SK-N-SH (cell line): ENCODE measurements around the gene CNPY2. TPM values are rescaled to one million over a fixed set of nuclear protein-coding genes. Genes with fewer than 3 reads are reported as not detected.

Experiments
- CTCF ChIA-PET: fragments of 300-600, 350-600 bp; formaldehyde crosslinking; extraction: SDS; loops from one replicate; lab custom pipeline; 2021; lab: Yijun Ruan, JAX
- POLR2A ChIA-PET: fragments of 350-600 bp; sonication (Branson Sonifier 250); formaldehyde crosslinking; extraction: SDS; loops from one replicate; lab custom pipeline; 2020; ENCODE audit warnings: antibody characterized with exemption, inconsistent platforms; lab: Yijun Ruan, JAX
- DNase-seq: peaks from one replicate; pipeline ENCODE4 v3.0.0; 2012
- H2AFZ ChIP-seq: fragments of 200-600 bp; sonication (generic); 2 replicates; pipeline ENCODE4 v1.8.1; 2016; ENCODE audit warnings: antibody characterized with exemption, mild to moderate bottlenecking, low read depth
- H3F3A ChIP-seq: fragments of 200-600 bp; sonication (generic); replicated peaks from 2 replicates; pipeline ENCODE3; 2016; ENCODE audit warnings: antibody characterized with exemption, mild to moderate bottlenecking; ENCODE audit not compliant: insufficient read depth
- H3K27ac ChIP-seq, 2 experiments: fragments of 200-500 bp in 1 of 2; fragments of 200-600 bp in 1 of 2; sonication (Bioruptor generic) in 1 of 2; sonication (generic), shearing (Covaris generic) in 1 of 2; 2 replicates each; pipeline versions ENCODE4 v1.5.1 to v1.6.1; 2014 to 2016; ENCODE audit warnings: low read depth in 2 of 2, inconsistent platforms in 1 of 2, low read length in 1 of 2, mild to moderate bottlenecking in 1 of 2, mixed read lengths in 1 of 2
- H3K27me3 ChIP-seq: fragments of 200-600 bp; sonication (generic), shearing (Covaris generic); 2 replicates; pipeline ENCODE4 v1.6.1; 2016; ENCODE audit warnings: mixed run types; ENCODE audit not compliant: insufficient read depth
- H3K36me3 ChIP-seq, 2 experiments: fragments of 200-500 bp in 1 of 2; fragments of 200-600 bp in 1 of 2; sonication (Bioruptor generic) in 1 of 2; sonication (generic) in 1 of 2; replicated peaks in 1 of 2; 2 replicates each; pipeline versions ENCODE3 to v1.5.1; 2014 to 2016; ENCODE audit warnings: low read length in 1 of 2, mild to moderate bottlenecking in 1 of 2; ENCODE audit not compliant: insufficient read depth in 2 of 2, control insufficient read depth in 1 of 2
- H3K4me1 ChIP-seq, 2 experiments: fragments of 200-500 bp in 1 of 2; fragments of 200-600 bp in 1 of 2; sonication (Bioruptor generic) in 1 of 2; sonication (generic), shearing (Covaris generic) in 1 of 2; 2 replicates each; pipeline versions ENCODE4 v1.5.1 to v1.6.1; 2014 to 2016; ENCODE audit warnings: low read depth in 1 of 2, low read length in 1 of 2, mixed run types in 1 of 2; ENCODE audit not compliant: insufficient read depth in 2 of 2, control insufficient read depth in 1 of 2
- H3K4me2 ChIP-seq: fragments of 200-600 bp; sonication (generic), shearing (Covaris generic); 2 replicates; pipeline ENCODE4 v1.6.1; 2017; ENCODE audit warnings: mixed run types
- H3K4me3 ChIP-seq, 2 experiments: fragments of 200-500 bp in 1 of 2; fragments of 200-600 bp in 1 of 2; sonication (Bioruptor generic) in 1 of 2; sonication (generic), shearing (Covaris generic) in 1 of 2; 2 replicates each; pipeline versions ENCODE4 v1.5.1 to v1.8.1; 2014 to 2016; ENCODE audit warnings: low read depth in 2 of 2, inconsistent platforms in 1 of 2, low read length in 1 of 2, mild to moderate bottlenecking in 1 of 2, mixed read lengths in 1 of 2, moderate library complexity in 1 of 2
- H3K79me2 ChIP-seq: fragments of 200-600 bp; sonication (generic); 2 replicates; pipeline ENCODE4 v1.8.1; 2017; ENCODE audit warnings: mild to moderate bottlenecking; ENCODE audit not compliant: insufficient read depth
- H3K9ac ChIP-seq: fragments of 200-600 bp; sonication (generic); 2 replicates; pipeline ENCODE4 v1.6.1; 2017; ENCODE audit warnings: mixed run types
- H3K9me2 ChIP-seq: fragments of 200-600 bp; sonication (generic); 2 replicates; pipeline ENCODE4 v1.6.1; 2017; ENCODE audit warnings: mixed run types
- H3K9me3 ChIP-seq: fragments of 200-600 bp; sonication (generic); 2 replicates; pipeline ENCODE4 v1.6.1; 2017; ENCODE audit warnings: mixed run types, mild to moderate bottlenecking, moderate library complexity
- H4K20me1 ChIP-seq: fragments of 200-600 bp; sonication (generic); 2 replicates; pipeline ENCODE4 v1.6.1; 2017; ENCODE audit warnings: mild to moderate bottlenecking, mixed run types; ENCODE audit not compliant: insufficient read depth
- CHD2 ChIP-seq: fragments of 150-350 bp; IDR thresholded peaks from 2 replicates; pipeline ENCODE4 v1.6.1; 2018; ENCODE audit warnings: low read length; ENCODE audit not compliant: partially characterized antibody
- CTCF ChIP-seq: fragments of 200-600 bp; sonication (generic); IDR thresholded peaks from 2 replicates; pipeline ENCODE4 v1.6.1; 2017; ENCODE audit warnings: antibody characterized with exemption, mild to moderate bottlenecking, moderate library complexity
- EP300 ChIP-seq, 2 experiments: IDR thresholded peaks; 2 replicates each; pipeline versions ENCODE4 v1.4.0 to v1.6.1; 2012; ENCODE audit warnings: borderline replicate concordance in 1 of 2, low read depth in 1 of 2, low read length in 1 of 2
- EZH2phosphoT487 ChIP-seq: fragments of 200-600 bp; sonication (generic); IDR thresholded peaks from 2 replicates; pipeline ENCODE4 v1.6.1; 2017; ENCODE audit warnings: low read depth, mixed run types, mild to moderate bottlenecking, antibody characterized with exemption, moderate library complexity, borderline replicate concordance
- GATA2 ChIP-seq: sonication (generic); formaldehyde crosslinking; IDR thresholded peaks from 2 replicates; pipeline ENCODE4 v1.5.0; 2020; ENCODE audit warnings: mild to moderate bottlenecking, missing genetic modification reagents
- JUND ChIP-seq: IDR thresholded peaks from 2 replicates; pipeline ENCODE4 v1.4.0; 2012
- MXI1 ChIP-seq: IDR thresholded peaks from 2 replicates; pipeline ENCODE4 v1.6.1; 2012; ENCODE audit warnings: mild to moderate bottlenecking, low read depth, low read length, improper control_type of control experiment
- POLR2AphosphoS5 ChIP-seq: IDR thresholded peaks from 2 replicates; pipeline ENCODE4 v1.6.1; 2012; ENCODE audit warnings: low read depth, low read length
- SMC3 ChIP-seq: IDR thresholded peaks from 2 replicates; pipeline ENCODE4 v1.6.1; 2012; ENCODE audit warnings: low read depth, low read length, improper control_type of control experiment
- TAF1 ChIP-seq: IDR thresholded peaks from 2 replicates; pipeline ENCODE4 v1.6.1; 2012; ENCODE audit warnings: low read depth, mild to moderate bottlenecking, low read length, moderate library complexity, borderline replicate concordance
- USF1 ChIP-seq: IDR thresholded peaks from 2 replicates; pipeline ENCODE4 v1.4.0; 2012; ENCODE audit warnings: low read depth, borderline replicate concordance
- USF2 ChIP-seq: fragments of 150-350 bp; IDR thresholded peaks from 2 replicates; pipeline ENCODE4 v1.6.1; 2017; ENCODE audit warnings: antibody characterized with exemption, low read length, low read depth, borderline replicate concordance
- YY1 ChIP-seq: IDR thresholded peaks from 2 replicates; pipeline ENCODE4 v1.4.0; 2012; ENCODE audit warnings: low read depth, mild to moderate bottlenecking
- WGBS: methylation state at CpG from one replicate; pipeline ENCODE4 v1.1.6; 2017; ENCODE audit warnings: low lambda C conversion rate; 5-methylcytosine and 5-hydroxymethylcytosine counted together
- polyA plus RNA-seq, 3 experiments: library from polyadenylated mRNA; depleted of rRNA; stranded (reverse); fragments of >200 nt; gene quantifications; 2 replicates each; pipeline ENCODE4 v1.2.3, GENCODE V29; 2012

Gene CNPY2
- polyA plus RNA-seq, 1 of the 3 experiments (the other 2 are of a cell fraction) = 191 TPM

DNA sequence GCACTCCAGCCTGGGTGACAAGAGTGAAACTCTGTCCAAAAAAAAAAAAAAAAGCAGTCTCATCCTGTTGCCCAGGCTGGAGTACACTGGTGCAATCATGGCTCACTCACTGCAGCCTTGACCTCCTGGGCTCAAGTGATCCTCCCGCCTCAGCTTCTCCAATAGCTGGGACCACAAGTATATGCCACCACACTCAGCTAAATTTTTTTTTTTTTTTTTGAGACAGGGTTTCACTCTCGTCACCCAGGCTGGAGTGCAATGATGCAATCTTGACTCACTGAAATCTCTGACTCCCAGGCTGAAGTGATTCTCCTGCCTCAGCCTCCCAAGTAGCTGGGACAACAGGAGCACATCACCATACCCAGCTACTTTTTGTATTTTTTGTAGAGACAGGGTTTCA lies 5.2 kb upstream of the CNPY2 start:
- no peaks in the 10 kb centered on the region for H3K9me2 ChIP-seq
- peaks cover 16% of the 10 kb centered on the region for H3F3A ChIP-seq
- ChIA-PET CTCF (interaction anchor here (1.7 kb wide), 1 partner anchor 12 kb away, joined by 4 read pairs; the partner anchor contains the start of gene PAN2), POLR2A (interaction anchor here (1.4 kb wide), 1 partner anchor 11 kb away, joined by 3 read pairs; no protein-coding TSS in a partner anchor)
- H3K79me2 ChIP-seq = no peaks in the 10 kb centered on the region
- WGBS = 84% methylated on average over 2 of the region's 2 CpGs
- H3K27me3 ChIP-seq = no peaks in the 10 kb centered on the region
- H3K4me2 ChIP-seq = no peak overlapping the region
- no peak for TF ChIP-seq EP300 (IDR thresholded peaks at IDR 0.05; ENCODE audit: borderline replicate concordance in 1 of 2, low read depth in 1 of 2, low read length in 1 of 2)
- TF ChIP-seq USF1 = no peak
- TF ChIP-seq JUND = no peak
- no peak for TF ChIP-seq EZH2phosphoT487
- TF ChIP-seq USF2 = no peak
- TF ChIP-seq, all 33 proteins: peak for 0
- Histone ChIP-seq H4K20me1 (no peaks in the 10 kb centered on the region), H3K27ac (no peak overlapping the region), H3K9ac (no peak overlapping the region), H3K9me3 (no peaks in the 10 kb centered on the region), H2AFZ (no peak overlapping the region), H3K4me3 (no peak overlapping the region), H3K36me3 (peaks cover 21 to 53% of the 10 kb centered on the region in 2 experiments), H3K4me1 (peaks cover 7% of the 10 kb centered on the region in 2 experiments; a peak in 3 of 4 replicates)
- DNase-seq = no peak

DNA sequence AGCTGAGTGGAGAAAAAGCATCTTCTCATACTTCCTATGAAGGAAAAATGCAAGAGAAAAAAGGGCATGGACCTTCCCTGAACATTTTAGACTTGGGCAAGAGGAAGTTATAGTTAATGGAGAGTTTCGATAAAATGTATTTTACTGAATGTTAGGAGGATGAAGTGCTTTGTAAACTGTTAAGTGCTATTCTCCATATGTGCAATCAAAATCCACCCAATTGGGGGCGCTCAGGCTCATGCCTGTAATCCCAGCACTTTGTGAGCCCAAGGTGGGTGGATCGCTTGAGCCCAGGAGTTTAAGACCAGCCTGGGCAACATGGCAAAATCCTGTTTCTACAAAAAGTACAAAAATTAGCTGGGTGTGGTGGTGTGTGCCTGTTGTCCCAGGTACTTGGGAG lies 1.9 kb upstream of the CNPY2 start:
- Histone ChIP-seq H3K27me3 (no peaks in the 10 kb centered on the region), H3K9me2 (no peaks in the 10 kb centered on the region), H2AFZ (no peak overlapping the region)
- CTCF ChIA-PET = interaction anchor here (1.0 to 1.5 kb wide), 3 partner anchors 10 to 147 kb away, joined by 3 to 4 read pairs (median 3); no protein-coding TSS in a partner anchor
- no peak for TF ChIP-seq USF2
- TF ChIP-seq, all 33 proteins: peak for 0
- no peak for DNase-seq
- 93% methylated on average over 3 of the region's 3 CpGs for WGBS
- H3F3A ChIP-seq = peaks cover 16% of the 10 kb centered on the region
- H3K9ac ChIP-seq = no peak overlapping the region
- no peak overlapping the region for H3K4me3 ChIP-seq
- H3K4me2 ChIP-seq = no peak overlapping the region
- no peaks in the 10 kb centered on the region for H3K9me3 ChIP-seq
- H3K27ac ChIP-seq = no peak overlapping the region
- peaks cover 12 to 13% of the 10 kb centered on the region in 2 experiments; a peak in 3 of 4 replicates for H3K4me1 ChIP-seq
- peaks cover 22 to 23% of the 10 kb centered on the region in 2 experiments for H3K36me3 ChIP-seq
- no peaks in the 10 kb centered on the region for H4K20me1 ChIP-seq
- POLR2A ChIA-PET = interaction anchor here (2.8 kb wide), 1 partner anchor 18 kb away, joined by 12 read pairs; the partner anchor contains the start of gene CS
- H3K79me2 ChIP-seq = peaks cover 26% of the 10 kb centered on the region

- no peaks in the 10 kb centered on the region for H3K9me2 ChIP-seq
- TF ChIP-seq CHD2 (no peak), SMC3 (no peak), CTCF (no peak), YY1 (no peak), USF1 (no peak), POLR2AphosphoS5 (no peak), GATA2 (no peak), MXI1 (no peak), TAF1 (no peak)
Observed at GRCh38 chr12:56315249-56315621, 553 bp downstream of the CNPY2 start.

More at GRCh38 chr12:56315249-56315621, 553 bp downstream of the CNPY2 start:
- ChIA-PET POLR2A (interaction anchor here (1.0 to 2.8 kb wide), 11 partner anchors 11 to 410 kb away, joined by 3 to 15 read pairs (median 4); partner anchors contain the start of genes ANKRD52, CS, NACA and PAN2), CTCF (interaction anchor here (0.6 to 1.9 kb wide), 9 partner anchors 17 to 152 kb away, joined by 3 to 15 read pairs (median 3); partner anchors contain the start of genes RNF41 and TIMELESS)
- H3K9ac ChIP-seq = peak overlapping the region; percentile 93
- H3K27ac ChIP-seq = peak overlapping the region; percentile 84 to 91
- H3K4me1 ChIP-seq = peaks cover 12 to 13% of the 10 kb centered on the region in 2 experiments; a peak in 3 of 4 replicates
- H2AFZ ChIP-seq = peak overlapping the region; percentile 80
- no peaks in the 10 kb centered on the region for H3K27me3 ChIP-seq
- peaks cover 20% of the 10 kb centered on the region for H3F3A ChIP-seq
- peak overlapping the region; percentile 83 to 86 for H3K4me3 ChIP-seq
- peak; percentile 37 for DNase-seq
- peaks cover 20 to 24% of the 10 kb centered on the region in 2 experiments for H3K36me3 ChIP-seq
- H3K9me3 ChIP-seq = no peaks in the 10 kb centered on the region
- 0% methylated on average over 10 of the region's 11 CpGs for WGBS
- H3K79me2 ChIP-seq = peaks cover 26% of the 10 kb centered on the region
- H4K20me1 ChIP-seq = no peaks in the 10 kb centered on the region
- H3K4me2 ChIP-seq = peak overlapping the region; percentile 94
